ENCODE measurements around the gene NEURL1. TPM values are rescaled to one million over a fixed set of nuclear protein-coding genes. Genes with fewer than 3 reads are reported as not detected.

Gene NEURL1
- total and polyA plus RNA-seq, 10 of the 15 experiments (the other 5 are each of a cell fraction or from before 2014, with no cell fraction given), result 0.02 to 0.05 (median 0.05) TPM; not detected in 6

GRCh38 chr10:103640436-103641181 lies 147.1 kb downstream of the NEURL1 start:
- no TSS peak for BruUV-seq (replicated peaks)
- H3K27ac ChIP-seq (ENCODE audit: control insufficient read depth, insufficient read depth), result no peak overlapping the region
- SMC1A ChIA-PET (ENCODE audit: uncharacterized antibody, unreplicated experiment), result no interaction called here
- TF ChIP-seq RFX5 (IDR thresholded peaks at IDR 0.05; ENCODE audit: low read depth, low read length), result no peak
- no peak for TF ChIP-seq NBN (IDR thresholded peaks at IDR 0.05)
- TF ChIP-seq ZNF274 (IDR thresholded peaks at IDR 0.05; ENCODE audit: insufficient read depth, insufficient read length), result no peak
- no peak for TF ChIP-seq KDM1A (IDR thresholded peaks at IDR 0.05; ENCODE audit: borderline replicate concordance)
- TF ChIP-seq EGR1 (IDR thresholded peaks at IDR 0.05; ENCODE audit: borderline replicate concordance in 1 of 2, low read depth in 2 of 2, low read length in 2 of 2), result no peak
- no peak for TF ChIP-seq NFYB (IDR thresholded peaks at IDR 0.05; ENCODE audit: insufficient read depth, low read depth, low read length)
- no peak for TF ChIP-seq JUND (IDR thresholded peaks at IDR 0.05; ENCODE audit: low read depth, low read length)
- TF ChIP-seq ETV6 (conservative IDR thresholded peaks at IDR 0.05 in 1 of 2, IDR thresholded peaks at IDR 0.05 in 1 of 2; ENCODE audit: borderline replicate concordance in 1 of 2, low read depth in 1 of 2), result no peak
- TF ChIP-seq PBX3 (IDR thresholded peaks at IDR 0.05; ENCODE audit: insufficient replicate concordance, low read depth, low read length), result no peak
- TF ChIP-seq ZBTB40 (IDR thresholded peaks at IDR 0.05; ENCODE audit: borderline replicate concordance), result no peak
- no peaks in the 10 kb centered on the region for H3K9me3 ChIP-seq (replicated peaks; ENCODE audit: control insufficient read depth, insufficient read depth, low read length)
- H3K79me2 ChIP-seq (ENCODE audit: control insufficient read depth, insufficient read depth, low read length), result no peaks in the 10 kb centered on the region; the same call in none of the 2 replicates
- POLR2A ChIA-PET, result interaction anchor here (0.5 kb wide), 1 partner anchor 1390 kb away, joined by 4 read pairs; no protein-coding TSS in a partner anchor
- H4K20me1 ChIP-seq (ENCODE audit: control insufficient read depth, insufficient read depth), result no peaks in the 10 kb centered on the region
- no peaks in the 10 kb centered on the region for H3K27me3 ChIP-seq (replicated peaks in 1 of 2; ENCODE audit: control insufficient read depth in 2 of 2, insufficient read depth in 2 of 2, low read length in 1 of 2)
- H3K4me1 ChIP-seq (ENCODE audit: control insufficient read depth, insufficient read depth, low read length), result no peaks in the 10 kb centered on the region
- CTCF ChIA-PET, result interaction anchor here (0.9 kb wide), 1 partner anchor 39 kb away, joined by 3 read pairs; no protein-coding TSS in a partner anchor
- no peak overlapping the region for H3K4me3 ChIP-seq
- no peak overlapping the region for H3K9ac ChIP-seq (ENCODE audit: control insufficient read depth, insufficient read depth, low read length)
- in situ Hi-C loops (cut with MboI), result no loop called here
- WGBS (ENCODE audit: insufficient coverage, insufficient replicate concordance, low lambda C conversion rate, missing lambda C conversion rate), result 55% methylated on average over 11 of the region's 11 CpGs
- FAIRE-seq (no peak), DNase-seq (ENCODE audit: low read depth, low spot score) (no peak), ATAC-seq (no peak)
- peaks cover 9 to 15% of the 10 kb centered on the region in 2 experiments for H3K36me3 ChIP-seq (ENCODE audit: control insufficient read depth in 2 of 2, insufficient read depth in 2 of 2, low read length in 1 of 2)
- no peak overlapping the region for H2AFZ ChIP-seq (ENCODE audit: control insufficient read depth, low read depth, low read length)
- intact Hi-C loops (cut with micrococcal nuclease; ENCODE audit: unreplicated experiment), result no loop called here
- RAD21 ChIA-PET (ENCODE audit: unreplicated experiment), result interaction anchor here (0.5 kb wide), 1 partner anchor 45 kb away, joined by 3 read pairs; no protein-coding TSS in a partner anchor
- H3K4me2 ChIP-seq (ENCODE audit: control insufficient read depth, insufficient read depth), result no peak overlapping the region

All from GM12878 (cell line).